K562 (cell line): ENCODE measurements around the gene PALMD. TPM values are rescaled to one million over a fixed set of nuclear protein-coding genes. Genes with fewer than 3 reads are reported as not detected.

Experiments used
- ATAC-seq: fragments of 200-7000 bp; cut with Tn5 transposase; 3 replicates; pipeline ENCODE4 v1.9.1; 2020; ENCODE audit warnings: moderate library complexity
- BruUV-seq: library from RNA; stranded (reverse); fragments of 400-500 nt; replicated peaks from 2 replicates; lab custom pipeline; 2021; lab: Mats Ljungman, UMichigan
- CTCF ChIA-PET: fragments of 300-600 bp; formaldehyde crosslinking; extraction: SDS; loops from one replicate; lab custom pipeline; 2021; ENCODE audit warnings: low intra/inter-chr PET ratio; lab: Yijun Ruan, JAX
- POLR2A ChIA-PET: fragments of 300-600, 350-650 bp; sonication (Branson Sonifier 250); formaldehyde crosslinking; extraction: SDS; loops from one replicate; lab custom pipeline; 2021; ENCODE audit warnings: antibody characterized with exemption, inconsistent platforms; lab: Yijun Ruan, JAX
- DNase-seq, 4 experiments: peaks; one replicate each; pipeline versions ENCODE4 v3.0.0 to v3.0.0-alpha.2; 2011 to 2018; ENCODE audit warnings: low spot score in 3 of 4, mixed read lengths in 3 of 4; ENCODE audit errors: extremely low read depth in 1 of 4
- FAIRE-seq: peaks from 2 replicates; lab custom pipeline; 2011; peaks lifted over from hg19 to GRCh38; lab: Jason Lieb, UNC
- H2AFZ ChIP-seq: 2 replicates; pipeline ENCODE4 v1.6.0; 2011; ENCODE audit warnings: low read depth, low read length, control low read depth, inconsistent platforms
- H3K27ac ChIP-seq: fragments of 200-600 bp; 3 replicates; pipeline ENCODE4 v1.8.0; 2011; ENCODE audit warnings: low read depth, mild to moderate bottlenecking, control low read depth, inconsistent platforms, low read length, moderate library complexity, mixed read lengths; ENCODE audit errors: extremely low read depth
- H3K27me3 ChIP-seq, 2 experiments: fragments of 300-600 bp in 1 of 2; 2 replicates in 1 of 2; 3 replicates in 1 of 2; pipeline versions ENCODE4 v1.6.0 to v1.8.0; 2011; ENCODE audit warnings: inconsistent platforms in 2 of 2, low read length in 2 of 2, mild to moderate bottlenecking in 1 of 2, mixed read lengths in 1 of 2, moderate library complexity in 1 of 2; ENCODE audit not compliant: control insufficient read depth in 2 of 2, insufficient read depth in 2 of 2
- H3K36me3 ChIP-seq: fragments of 300-600 bp; 3 replicates; pipeline ENCODE4 v1.8.0; 2011; ENCODE audit warnings: mild to moderate bottlenecking, low read length, inconsistent platforms; ENCODE audit not compliant: control insufficient read depth, insufficient read depth
- H3K4me1 ChIP-seq, 2 experiments: fragments of 200-600 bp in 1 of 2; replicated peaks in 1 of 2; 2 replicates in 1 of 2; 3 replicates in 1 of 2; pipeline versions ENCODE4 v1.5.1 to v1.8.0; 2011; ENCODE audit warnings: inconsistent platforms in 2 of 2, low read length in 2 of 2, mild to moderate bottlenecking in 1 of 2, mixed read lengths in 1 of 2, moderate library complexity in 1 of 2; ENCODE audit not compliant: control insufficient read depth in 2 of 2, insufficient read depth in 2 of 2
- H3K4me2 ChIP-seq: 2 replicates; pipeline ENCODE4 v1.6.1; 2011; ENCODE audit warnings: low read length, control low read depth, inconsistent platforms, mixed read lengths; ENCODE audit not compliant: insufficient read depth
- H3K4me3 ChIP-seq: fragments of 200-600 bp; sonication (generic), shearing (Covaris generic); 2 replicates; pipeline ENCODE4 v1.5.1; 2016; ENCODE audit warnings: control low read depth, inconsistent platforms
- H3K79me2 ChIP-seq: fragments of 200-600 bp; 3 replicates; pipeline ENCODE4 v1.8.0; 2011; ENCODE audit warnings: low read length, inconsistent platforms; ENCODE audit not compliant: control insufficient read depth, insufficient read depth
- H3K9ac ChIP-seq, 2 experiments: 2 replicates each; pipeline versions ENCODE4 v1.6.0 to v1.6.1; 2011; ENCODE audit warnings: low read depth in 2 of 2, low read length in 2 of 2, control low read depth in 1 of 2, inconsistent platforms in 1 of 2, mild to moderate bottlenecking in 1 of 2, mixed read lengths in 1 of 2; ENCODE audit not compliant: insufficient read depth in 1 of 2
- H3K9me1 ChIP-seq: one replicate; pipeline ENCODE4 v1.6.0; 2011; ENCODE audit warnings: inconsistent platforms, mild to moderate bottlenecking, low read length, moderate library complexity; ENCODE audit not compliant: control insufficient read depth, insufficient read depth
- H3K9me3 ChIP-seq: replicated peaks from 2 replicates; pipeline ENCODE4 v1.5.1; 2011; ENCODE audit warnings: low read depth, low read length, inconsistent platforms; ENCODE audit not compliant: control insufficient read depth, insufficient read depth
- H4K20me1 ChIP-seq: replicated peaks from 2 replicates; pipeline ENCODE4 v1.6.1; 2011; ENCODE audit warnings: low read length, inconsistent platforms, mixed read lengths; ENCODE audit not compliant: control insufficient read depth, insufficient read depth
- CSDE1 ChIP-seq, 2 experiments: fragments of 450-650 bp; IDR thresholded peaks; 2 replicates each; pipeline ENCODE4 v1.6.1; 2016; ENCODE audit warnings: mild to moderate bottlenecking in 1 of 2
- DDX20 ChIP-seq: fragments of 450-650 bp; IDR thresholded peaks from 2 replicates; pipeline ENCODE4 v1.6.1; 2016; ENCODE audit warnings: missing genetic modification characterization, low read depth, mild to moderate bottlenecking, missing compliant biosample characterization, moderate library complexity
- ETV1 ChIP-seq: fragments of 450-650 bp; conservative IDR thresholded peaks from 2 replicates; pipeline ENCODE4 v1.6.1; 2016; ENCODE audit warnings: missing genetic modification characterization, control low read depth, low read depth, missing compliant biosample characterization
- FOXA3 ChIP-seq, 2 experiments: fragments of 450-650 bp in 1 of 2; sonication (generic) in 1 of 2; formaldehyde crosslinking; IDR thresholded peaks in 1 of 2; conservative IDR thresholded peaks in 1 of 2; 2 replicates each; pipeline versions ENCODE4 v1.4.0 to v1.8.0; 2020 to 2022; ENCODE audit warnings: mild to moderate bottlenecking in 2 of 2, missing genetic modification reagents in 1 of 2
- IRF2 ChIP-seq: sonication (generic); formaldehyde crosslinking; IDR thresholded peaks from 2 replicates; pipeline ENCODE4 v1.8.1; 2022; ENCODE audit warnings: mild to moderate bottlenecking, missing genetic modification reagents
- POLR2AphosphoS5 ChIP-seq: IDR thresholded peaks from 2 replicates; pipeline ENCODE4 v1.6.1; 2011; ENCODE audit warnings: mild to moderate bottlenecking, low read depth, low read length, moderate library complexity; ENCODE audit not compliant: control insufficient read depth, insufficient read depth
- SAP30 ChIP-seq: fragments of 200-600 bp; sonication (generic); IDR thresholded peaks from 2 replicates; pipeline ENCODE4 v1.6.1; 2012; ENCODE audit warnings: borderline replicate concordance, low read depth, mild to moderate bottlenecking, moderate library complexity, low read length, control low read depth, inconsistent platforms; ENCODE audit not compliant: insufficient read depth, poor library complexity, severe bottlenecking
- SMC3 ChIP-seq: conservative IDR thresholded peaks from 2 replicates; pipeline ENCODE4 v1.6.1; 2011; ENCODE audit warnings: low read depth, low read length, improper control_type of control experiment; ENCODE audit not compliant: insufficient read depth
- SRSF9 ChIP-seq: fragments of 200-400 bp; formaldehyde crosslinking; IDR thresholded peaks from 2 replicates; pipeline ENCODE4 v1.6.1; 2017; ENCODE audit warnings: low read depth, low read length, borderline replicate concordance
- TCF7L2 ChIP-seq: fragments of 150-350 bp; IDR thresholded peaks from 2 replicates; pipeline ENCODE4 v1.6.1; 2016; ENCODE audit warnings: low read depth, mild to moderate bottlenecking, low read length, moderate library complexity
- THRAP3 ChIP-seq: fragments of 450-650 bp; IDR thresholded peaks from 2 replicates; pipeline ENCODE4 v1.6.1; 2016; ENCODE audit warnings: mild to moderate bottlenecking, inconsistent platforms, borderline replicate concordance
- ZFX ChIP-seq: sonication (generic); formaldehyde crosslinking; IDR thresholded peaks from 2 replicates; pipeline ENCODE4 v1.8.0; 2022; ENCODE audit warnings: mild to moderate bottlenecking, missing genetic modification reagents, moderate library complexity
- ZNF347 ChIP-seq: fragments of 450-650 bp; formaldehyde crosslinking; IDR thresholded peaks from 2 replicates; pipeline ENCODE4 v1.4.0; 2020; ENCODE audit warnings: low read depth, mild to moderate bottlenecking, moderate library complexity
- ZNF511 ChIP-seq: sonication (generic); formaldehyde crosslinking; IDR thresholded peaks from 2 replicates; pipeline ENCODE4 v1.8.0; 2022; ENCODE audit warnings: mild to moderate bottlenecking, missing genetic modification reagents
- WGBS: fragments of 100-300 bp; shearing (Covaris generic); methylation state at CpG from one replicate; pipeline ENCODE4 v1.1.6; 2016; ENCODE audit warnings: low coverage, mixed read lengths; ENCODE audit not compliant: insufficient coverage; ENCODE audit errors: missing lambda C conversion rate; 5-methylcytosine and 5-hydroxymethylcytosine counted together
- in situ Hi-C: fragments of 300-500 bp; cut with MboI; formaldehyde crosslinking; loops from 4 replicates; pipeline ENCODE4 v1.15.0; 2018; ENCODE audit warnings: inconsistent platforms, mixed read lengths
- intact Hi-C: fragments of 100-400 bp; cut with micrococcal nuclease; formaldehyde crosslinking; loops from 2 replicates; pipeline ENCODE4 v1.14.2; 2022
- polyA plus RNA-seq, 8 experiments: library from polyadenylated mRNA; depleted of rRNA in 4 of 8; stranded (reverse) in 5 of 8; unstranded in 3 of 8; fragments of >200 nt; fragmentation: Nextera tagmentation in 2 of 8; fragmentation: Illumina TruSeq in 1 of 8; extraction: Ambion mirVana in 2 of 8; extraction: Trizol in 1 of 8; gene quantifications; 2 replicates each; pipeline versions ENCODE4 v1.2.1 to v1.2.3, GENCODE V29; 2011 to 2014; ENCODE audit warnings: inconsistent platforms in 1 of 8, missing spikeins in 1 of 8
- total RNA-seq, 7 experiments: library from RNA; depleted of rRNA in 6 of 7; stranded (reverse); fragments of >200 nt in 6 of 7; fragmentation: Illumina TruSeq in 2 of 7; extraction: Trizol in 2 of 7; gene quantifications; 2 replicates each; pipeline versions ENCODE4 v1.2.1 to v1.2.3, GENCODE V29; 2011 to 2021; ENCODE audit warnings: low replicate concordance in 1 of 7
- TF ChIP-seq, protein P1 (sequence below): fragments of 250-450 bp; sonication (Bioruptor Pico); IDR thresholded peaks from 2 replicates; pipeline ENCODE4 v1.8.0; 2022; ENCODE audit warnings: inconsistent platforms, mild to moderate bottlenecking, moderate library complexity, borderline replicate concordance
- TF ChIP-seq, protein P2 (sequence below), 2 experiments: IDR thresholded peaks; 2 replicates each; pipeline ENCODE4 v1.6.1; 2011; ENCODE audit warnings: borderline replicate concordance in 1 of 2, control low read depth in 1 of 2, low read depth in 1 of 2, low read length in 1 of 2, mild to moderate bottlenecking in 1 of 2, mixed read lengths in 1 of 2, moderate library complexity in 1 of 2; ENCODE audit not compliant: insufficient read depth in 1 of 2, insufficient read length in 1 of 2, poor library complexity in 1 of 2, severe bottlenecking in 1 of 2; ENCODE audit errors: extremely low read depth in 1 of 2
- TF ChIP-seq, protein P3 (sequence below): sonication (generic); formaldehyde crosslinking; IDR thresholded peaks from 2 replicates; pipeline ENCODE4 v1.9.0; 2022; ENCODE audit warnings: mild to moderate bottlenecking, missing genetic modification reagents

The PALMD gene
- total and polyA plus RNA-seq, 9 of the 15 experiments (the other 6 are each of a cell fraction or from before 2014, with no cell fraction given) = 2.7 to 13.5 (median 5.4) TPM

- Histone ChIP-seq H4K20me1 (no peaks in the 10 kb centered on the region), H3K36me3 (no peaks in the 10 kb centered on the region), H3K4me1 (no peaks in the 10 kb centered on the region), H3K79me2 (no peaks in the 10 kb centered on the region), H3K9me3 (no peaks in the 10 kb centered on the region), H3K4me2 (no peak overlapping the region), H3K9ac (no peak overlapping the region), H3K9me1 (no peaks in the 10 kb centered on the region), H2AFZ (no peak overlapping the region), H3K27me3 (no peaks in the 10 kb centered on the region), H3K4me3 (no peak overlapping the region), H3K27ac (no peak overlapping the region)
- no peak for FAIRE-seq
- ChIA-PET POLR2A (interaction anchor here (0.7 to 1.5 kb wide), 2 partner anchors 10 to 41 kb away, joined by 3 to 4 read pairs; no protein-coding TSS in a partner anchor), CTCF (no interaction called here)
- no peak for DNase-seq
- WGBS = 25% methylated on average over 1 of the region's 1 CpG
- no TSS peak for BruUV-seq
- in situ Hi-C loops = no loop called here
- no peak for ATAC-seq
- intact Hi-C loops = loop anchor here (10.0 kb wide), 1 partner anchor 285 kb away; no protein-coding TSS in a partner anchor
- TF ChIP-seq SMC3 (no peak), ZNF347 (CRISPR knock-in tag) (no peak), SRSF9 (no peak), POLR2AphosphoS5 (no peak), DDX20 (tag) (no peak), FOXA3 (CRISPR knock-in tag; conservative IDR thresholded peaks at IDR 0.05 in 1 of 2, IDR thresholded peaks at IDR 0.05 in 1 of 2) (no peak), THRAP3 (no peak), ETV1 (tag) (no peak), SAP30 (no peak), ZFX (CRISPR knock-in tag) (no peak), IRF2 (CRISPR knock-in tag) (no peak), CSDE1 (IDR thresholded peaks at IDR 0.05) (no peak), TCF7L2 (no peak), ZNF511 (CRISPR knock-in tag) (no peak)
- TF ChIP-seq, protein P1, sequence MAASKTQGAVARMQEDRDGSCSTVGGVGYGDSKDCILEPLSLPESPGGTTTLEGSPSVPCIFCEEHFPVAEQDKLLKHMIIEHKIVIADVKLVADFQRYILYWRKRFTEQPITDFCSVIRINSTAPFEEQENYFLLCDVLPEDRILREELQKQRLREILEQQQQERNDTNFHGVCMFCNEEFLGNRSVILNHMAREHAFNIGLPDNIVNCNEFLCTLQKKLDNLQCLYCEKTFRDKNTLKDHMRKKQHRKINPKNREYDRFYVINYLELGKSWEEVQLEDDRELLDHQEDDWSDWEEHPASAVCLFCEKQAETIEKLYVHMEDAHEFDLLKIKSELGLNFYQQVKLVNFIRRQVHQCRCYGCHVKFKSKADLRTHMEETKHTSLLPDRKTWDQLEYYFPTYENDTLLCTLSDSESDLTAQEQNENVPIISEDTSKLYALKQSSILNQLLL (CRISPR knock-in tag) = no peak
- TF ChIP-seq, protein P2, sequence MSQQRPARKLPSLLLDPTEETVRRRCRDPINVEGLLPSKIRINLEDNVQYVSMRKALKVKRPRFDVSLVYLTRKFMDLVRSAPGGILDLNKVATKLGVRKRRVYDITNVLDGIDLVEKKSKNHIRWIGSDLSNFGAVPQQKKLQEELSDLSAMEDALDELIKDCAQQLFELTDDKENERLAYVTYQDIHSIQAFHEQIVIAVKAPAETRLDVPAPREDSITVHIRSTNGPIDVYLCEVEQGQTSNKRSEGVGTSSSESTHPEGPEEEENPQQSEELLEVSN (IDR thresholded peaks at IDR 0.05; ENCODE audit: borderline replicate concordance in 1 of 2, extremely low read depth in 1 of 2, insufficient read depth in 1 of 2, insufficient read length in 1 of 2, low read depth in 1 of 2, low read length in 1 of 2, poor library complexity in 1 of 2, severe bottlenecking in 1 of 2) = no peak
- TF ChIP-seq, protein P3, sequence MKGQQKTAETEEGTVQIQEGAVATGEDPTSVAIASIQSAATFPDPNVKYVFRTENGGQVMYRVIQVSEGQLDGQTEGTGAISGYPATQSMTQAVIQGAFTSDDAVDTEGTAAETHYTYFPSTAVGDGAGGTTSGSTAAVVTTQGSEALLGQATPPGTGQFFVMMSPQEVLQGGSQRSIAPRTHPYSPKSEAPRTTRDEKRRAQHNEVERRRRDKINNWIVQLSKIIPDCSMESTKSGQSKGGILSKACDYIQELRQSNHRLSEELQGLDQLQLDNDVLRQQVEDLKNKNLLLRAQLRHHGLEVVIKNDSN (CRISPR knock-in tag) = no peak
These were observed 34.4 kb downstream of the PALMD start for GRCh38 chr1:99680270-99680669.
